ENCODE measurements around the gene UTF1.

The UTF1 gene

DNA sequence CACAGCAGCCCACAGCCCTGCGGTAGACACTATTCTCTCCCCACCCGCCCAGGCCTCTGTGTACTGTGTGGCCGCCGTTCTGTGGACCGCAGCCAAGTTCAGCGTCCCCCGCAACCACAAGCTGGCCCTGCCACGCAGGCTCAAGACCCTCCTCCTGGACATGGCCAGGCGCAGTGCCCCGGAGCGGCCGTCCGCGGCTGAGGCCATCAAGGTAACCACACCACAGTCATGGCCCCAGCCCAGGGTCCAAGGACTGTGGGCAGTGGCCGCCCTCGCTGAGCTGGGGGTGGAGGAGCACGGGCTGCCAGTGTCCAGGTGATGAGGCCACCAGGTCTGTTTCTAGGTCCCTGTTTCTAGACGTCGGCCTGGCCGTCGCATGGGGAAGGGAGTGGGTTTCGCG lies 34.4 kb upstream of the UTF1 start:
- no peak for DNase-seq (ENCODE audit: low read depth, low spot score)
- no peak overlapping the region for H3K4me3 ChIP-seq (ENCODE audit: low read length)

DNA sequence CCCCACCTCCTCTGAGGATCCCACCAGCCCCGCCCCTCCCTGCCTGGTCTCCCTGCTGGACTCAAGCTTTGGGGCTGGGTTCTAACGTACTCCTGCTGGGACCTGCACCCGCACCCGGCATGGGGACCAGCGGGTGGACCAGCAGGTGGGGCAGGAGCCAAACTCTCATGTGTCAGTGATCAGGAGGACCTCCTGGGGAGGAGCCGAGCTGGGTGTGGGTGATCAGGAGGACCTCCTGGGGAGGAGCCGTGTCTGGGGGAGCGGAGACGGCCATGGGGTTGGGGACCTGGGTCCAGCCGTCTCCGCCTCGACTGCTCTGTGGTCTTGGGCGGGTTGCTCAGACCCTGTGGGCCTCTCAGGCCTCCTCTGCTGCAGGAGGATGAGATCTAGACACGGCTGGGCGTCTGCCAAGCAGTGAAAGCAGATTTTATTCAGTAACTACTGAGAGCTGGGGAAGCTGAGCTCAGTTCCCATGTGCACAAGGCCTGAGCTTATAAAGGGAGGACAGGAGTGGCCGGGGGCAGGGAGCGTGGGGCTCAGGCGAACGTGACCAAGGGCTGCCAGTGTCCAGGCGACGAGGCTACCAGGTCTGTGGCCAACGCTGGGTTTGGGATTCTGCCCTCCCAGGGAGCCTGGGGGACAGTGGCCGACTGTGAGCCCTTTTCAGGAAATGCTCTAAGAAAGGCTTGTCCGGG lies 33.6 kb upstream of the UTF1 start:
- DNase-seq (ENCODE audit: low read depth, low spot score) = no peak
- no peak overlapping the region for H3K4me3 ChIP-seq (ENCODE audit: low read length)

DNA sequence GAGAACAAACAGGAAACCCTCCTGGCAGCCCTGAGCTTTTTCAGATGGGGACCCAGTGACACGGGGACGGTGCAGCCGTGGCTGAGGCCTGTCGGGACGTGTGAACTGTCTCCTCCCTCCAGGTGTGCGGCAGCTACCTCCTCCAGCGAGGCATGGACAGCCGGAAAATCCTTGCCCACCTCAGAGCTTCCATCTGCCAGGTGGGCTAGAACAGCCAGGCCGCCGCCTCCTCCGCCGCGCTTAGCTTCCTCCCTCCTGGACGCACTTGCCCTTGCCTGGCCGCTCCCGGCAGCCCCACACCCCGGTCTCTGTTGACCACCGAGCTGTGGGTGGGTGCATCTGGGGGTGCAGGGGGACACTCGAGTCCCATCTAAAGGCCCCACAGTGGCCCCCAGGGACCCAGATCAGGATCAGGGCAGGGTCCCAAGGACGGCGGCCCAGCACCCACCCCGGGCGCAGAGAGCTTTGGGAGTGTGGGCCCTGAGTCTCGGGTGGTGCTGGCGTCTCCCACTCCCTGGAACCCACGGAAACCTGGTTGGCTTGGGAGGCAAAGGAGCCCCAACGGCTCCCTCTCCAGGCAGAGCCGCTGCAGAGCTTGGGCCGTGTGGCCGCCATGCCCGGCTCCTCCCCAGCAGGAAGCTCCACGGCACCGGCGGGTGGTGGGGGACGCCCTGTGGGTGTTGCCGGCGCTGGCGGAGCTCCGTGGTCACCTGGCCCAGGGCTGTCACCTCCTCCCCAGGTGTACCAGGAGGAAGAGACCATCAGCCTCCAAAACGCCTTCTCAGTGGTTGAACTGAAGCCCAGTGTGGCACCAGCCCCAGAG lies 32.9 kb upstream of the UTF1 start:
- DNase-seq (ENCODE audit: low read depth, low spot score) = no peak
- H3K4me3 ChIP-seq (ENCODE audit: low read length) = no peak overlapping the region

DNA sequence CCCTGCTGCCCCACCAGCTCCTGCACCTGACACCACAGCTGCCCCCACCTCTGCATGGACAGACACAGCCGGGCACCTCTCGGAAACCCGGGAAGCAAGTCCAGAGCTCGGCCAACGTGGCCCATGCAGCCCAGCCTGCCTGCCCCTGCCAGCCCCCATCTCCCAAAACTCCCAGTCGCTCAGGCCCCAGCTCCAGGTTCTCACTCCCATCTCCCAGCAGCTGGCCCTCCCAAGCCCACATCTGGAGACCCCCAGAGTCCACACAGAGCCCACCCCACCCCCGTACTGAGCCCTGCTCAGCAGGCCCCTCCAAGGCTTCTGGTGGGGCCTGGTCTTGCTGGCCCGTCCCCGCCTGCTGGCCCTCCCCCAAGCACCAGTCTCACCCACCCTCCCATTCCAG lies 32.2 kb upstream of the UTF1 start:
- H3K4me3 ChIP-seq (ENCODE audit: low read length) = no peak overlapping the region

DNA sequence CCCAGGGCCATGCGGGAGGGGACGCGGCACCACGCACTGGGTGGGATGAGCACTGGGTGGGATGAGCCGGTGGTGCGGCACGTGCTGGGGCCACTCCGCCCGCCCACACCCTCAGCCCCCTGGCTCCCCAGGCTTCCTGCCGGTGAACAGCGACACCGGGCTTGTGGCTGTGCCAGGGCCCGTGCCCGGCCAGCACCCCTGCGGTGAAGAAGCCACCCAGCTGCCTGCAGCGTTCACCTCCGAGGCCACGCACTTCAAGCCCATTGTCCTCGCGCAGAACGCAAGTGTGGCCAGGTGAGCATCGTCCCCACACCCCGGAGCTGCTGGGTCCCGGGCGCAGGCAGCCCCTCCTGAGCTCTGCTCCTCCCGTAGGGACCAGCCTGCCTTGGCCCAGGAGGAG lies 31.8 kb upstream of the UTF1 start:
- H3K4me3 ChIP-seq (ENCODE audit: low read length) = no peak overlapping the region
- DNase-seq (ENCODE audit: low read depth, low spot score) = no peak

More for the DNA sequence above, 32.2 kb upstream of the UTF1 start:
- DNase-seq (ENCODE audit: low read depth, low spot score) = no peak

DNA sequence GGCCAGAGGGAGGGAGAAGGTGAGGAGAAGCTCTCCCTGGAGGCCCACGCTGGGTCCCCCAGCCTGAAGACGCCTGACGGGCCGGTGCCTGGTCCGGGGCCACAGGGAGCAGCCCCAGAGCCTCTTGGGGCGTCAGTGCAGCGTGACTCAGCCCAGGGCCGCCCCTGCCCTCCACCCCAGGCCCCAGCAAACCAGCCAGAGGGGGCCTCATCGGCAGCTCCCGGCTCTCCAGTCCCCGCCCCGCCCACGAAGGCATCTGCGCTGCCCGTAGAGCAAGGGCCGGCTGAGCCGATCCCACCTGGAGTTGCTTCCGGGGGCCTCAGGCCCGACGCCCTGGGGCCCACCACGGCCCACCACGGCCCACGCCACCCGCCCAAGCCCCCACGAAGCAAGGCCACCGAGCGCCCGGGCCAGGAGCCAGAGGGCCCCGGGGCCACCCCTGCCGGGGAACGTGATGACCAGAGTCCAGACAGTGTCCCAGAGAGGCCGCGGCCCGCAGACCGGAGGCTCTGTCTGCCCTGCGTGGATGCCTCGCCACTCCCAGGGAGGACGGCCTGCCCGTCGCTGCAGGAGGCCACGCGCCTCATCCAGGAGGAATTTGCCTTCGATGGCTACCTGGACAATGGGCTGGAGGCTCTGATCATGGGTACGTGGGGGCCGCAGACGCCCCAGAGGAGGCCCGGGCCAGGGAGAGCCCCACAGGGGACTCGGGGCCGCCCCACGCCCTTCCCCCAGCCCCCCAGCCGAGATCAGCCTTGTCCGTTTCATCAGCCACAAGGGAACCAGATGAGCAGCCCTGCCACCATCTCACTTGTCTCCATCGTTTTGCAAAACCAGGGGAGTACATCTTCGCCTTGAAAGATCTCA lies 31.2 kb upstream of the UTF1 start:
- DNase-seq (ENCODE audit: low read depth, low spot score) = no peak

DNA sequence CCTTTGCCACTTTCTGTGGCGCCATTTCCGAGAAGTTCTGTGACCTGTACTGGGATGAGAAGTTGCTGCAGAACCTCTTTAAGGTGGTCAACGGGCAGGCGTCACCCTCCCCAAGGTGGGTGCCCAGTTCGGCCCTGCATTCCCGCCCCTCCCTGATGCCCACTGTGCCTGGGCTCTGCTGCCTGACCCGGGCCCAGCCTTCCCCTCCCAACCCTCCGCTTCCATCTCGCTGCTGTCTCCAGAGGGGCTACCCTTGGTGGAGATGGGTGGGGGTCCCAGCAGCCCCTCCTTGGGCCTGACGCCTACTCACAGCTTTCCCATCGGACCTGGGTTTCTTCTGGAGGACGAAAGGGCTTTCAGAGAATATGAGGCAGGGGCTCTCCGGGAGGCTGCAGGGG lies 30.5 kb upstream of the UTF1 start:
- no peak overlapping the region for H3K4me3 ChIP-seq (ENCODE audit: low read length)
- DNase-seq (ENCODE audit: low read depth, low spot score) = no peak

More for the DNA sequence above, 31.2 kb upstream of the UTF1 start:
- H3K4me3 ChIP-seq (ENCODE audit: low read length) = no peak overlapping the region

DNA sequence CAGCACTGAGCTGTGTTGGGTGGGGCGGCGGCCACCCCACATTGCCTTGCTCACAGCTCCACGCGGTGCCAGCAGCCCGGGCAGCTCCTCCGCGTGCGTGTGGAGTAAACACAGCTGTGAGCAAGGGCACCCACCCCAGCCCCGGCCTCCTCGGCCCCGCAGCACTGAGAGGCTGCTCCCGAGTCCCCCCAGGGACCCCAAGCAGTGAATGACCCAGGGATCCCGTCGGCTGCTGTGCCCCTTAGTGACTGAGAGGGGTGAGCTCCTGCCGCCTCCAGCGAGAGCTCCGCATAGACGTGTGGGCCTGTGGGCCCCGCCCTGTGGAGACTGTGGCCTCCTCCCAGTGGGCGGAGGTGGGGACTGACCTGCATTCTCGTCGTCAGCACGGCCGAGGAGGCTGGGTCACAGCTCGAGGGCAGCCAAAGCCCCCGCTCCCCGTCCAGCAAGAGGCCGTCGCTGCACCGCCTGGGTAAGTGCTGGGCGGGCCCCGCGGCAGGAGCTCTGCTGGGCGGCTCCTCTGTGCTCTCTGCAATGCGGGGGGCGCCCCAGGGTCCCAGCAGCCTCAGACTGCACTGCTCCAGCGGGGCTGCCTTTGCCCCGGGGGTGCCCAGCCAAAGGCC lies 29.9 kb upstream of the UTF1 start:
- no peak overlapping the region for H3K4me3 ChIP-seq (ENCODE audit: low read length)
- no peak for DNase-seq (ENCODE audit: low read depth, low spot score)

DNA sequence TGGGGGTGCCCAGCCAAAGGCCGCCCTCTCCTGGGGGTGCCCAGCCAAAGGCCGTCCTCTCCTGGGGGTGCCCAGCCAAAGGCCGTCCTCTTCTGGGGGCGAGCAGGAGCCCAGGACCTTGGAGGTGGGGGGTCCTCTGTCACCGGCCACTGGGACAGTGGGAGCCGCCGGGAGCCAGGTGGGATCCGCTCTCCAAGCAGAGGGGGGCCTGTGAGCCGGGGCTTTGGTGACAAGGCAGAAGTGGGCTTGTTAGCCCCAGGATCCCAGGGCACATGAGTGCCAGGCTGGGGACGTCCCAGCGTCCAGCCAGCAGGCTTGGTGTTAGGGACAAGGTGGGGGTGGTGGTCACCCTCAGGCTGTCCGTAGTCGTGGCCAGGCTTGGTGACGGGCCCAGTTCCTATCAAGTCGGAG lies 29.4 kb upstream of the UTF1 start:
- DNase-seq (ENCODE audit: low read depth, low spot score) = no peak
- H3K4me3 ChIP-seq (ENCODE audit: low read length) = no peak overlapping the region

DNA sequence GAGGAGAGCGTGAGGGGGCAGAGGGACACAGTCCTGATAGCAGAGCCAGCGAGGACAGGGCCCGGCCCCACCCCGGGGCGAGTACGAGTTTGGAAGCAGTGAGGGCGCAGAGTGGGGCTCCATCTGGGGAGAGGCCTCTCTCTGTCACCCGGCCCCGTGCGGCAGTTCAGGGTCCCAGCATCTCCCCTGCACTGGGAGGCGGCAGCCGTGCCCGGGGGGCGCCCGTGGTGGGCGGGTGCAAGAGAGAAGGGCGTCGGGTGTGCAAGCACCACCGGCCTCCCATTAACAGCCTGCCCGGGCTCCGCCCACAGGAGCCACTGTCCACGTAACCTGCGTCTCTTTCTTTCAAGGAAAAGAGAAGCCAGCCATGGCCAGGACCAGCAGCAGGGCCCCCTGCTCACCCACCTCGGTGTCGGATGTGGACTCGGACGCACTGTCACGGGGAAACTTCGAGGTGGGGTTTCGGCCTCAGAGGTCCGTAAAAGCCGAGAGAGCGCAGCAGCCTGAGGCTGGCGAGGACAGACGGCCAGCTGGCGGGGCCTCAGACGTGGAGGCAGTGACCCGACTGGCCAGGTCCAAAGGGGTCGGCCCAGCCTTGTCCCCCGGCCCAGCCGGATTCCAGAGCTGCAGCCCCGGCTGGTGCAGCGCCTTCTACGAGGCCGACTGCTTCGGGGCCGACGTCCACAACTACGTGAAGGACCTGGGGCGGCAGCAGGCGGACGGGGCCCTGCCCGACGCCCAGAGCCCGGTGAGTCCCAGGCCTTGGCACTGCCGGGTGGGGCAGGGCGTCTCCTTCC lies 28.7 kb upstream of the UTF1 start:
- no peak overlapping the region for H3K4me3 ChIP-seq (ENCODE audit: low read length)
- DNase-seq (ENCODE audit: low read depth, low spot score) = no peak

DNA sequence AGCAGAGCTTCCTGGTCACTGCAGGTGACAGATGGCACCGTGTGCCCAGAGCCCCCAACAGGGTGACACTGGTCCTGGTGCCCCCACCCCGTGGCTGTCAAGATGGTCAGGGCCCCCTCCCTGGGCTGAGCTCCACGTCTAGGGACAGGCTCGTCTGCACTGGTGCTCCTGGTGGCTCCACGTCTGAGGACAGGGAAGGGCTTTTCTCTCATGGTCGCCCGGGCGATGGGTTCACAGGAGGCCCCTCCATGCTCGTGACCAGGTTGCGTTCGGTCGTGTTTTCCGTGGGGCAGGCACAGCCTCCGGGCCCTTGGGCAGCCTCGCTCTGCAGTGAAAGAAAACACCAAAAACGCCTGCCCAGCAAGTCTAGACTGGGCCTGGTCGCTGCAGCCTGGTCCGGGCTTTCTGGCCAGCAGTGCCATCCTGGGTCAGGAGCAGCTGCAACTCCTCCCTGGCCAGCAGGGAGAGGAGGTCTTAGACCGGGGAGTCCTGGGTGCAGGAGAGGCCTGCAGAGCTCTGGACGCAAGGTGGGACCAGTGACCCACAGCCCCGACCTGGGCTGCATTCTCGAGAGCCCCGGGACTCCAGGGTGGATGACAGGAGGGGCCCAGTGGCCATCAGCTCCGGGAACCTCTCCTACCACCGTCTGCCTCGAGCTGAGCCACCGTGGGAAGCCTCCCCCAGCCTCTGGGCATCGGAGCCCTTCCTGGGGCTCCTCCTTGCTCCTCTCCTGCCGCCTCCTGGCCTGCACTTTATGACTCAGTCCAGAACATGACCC lies 27.9 kb upstream of the UTF1 start:
- H3K4me3 ChIP-seq (ENCODE audit: low read length) = no peak overlapping the region
- no peak for DNase-seq (ENCODE audit: low read depth, low spot score)

DNA sequence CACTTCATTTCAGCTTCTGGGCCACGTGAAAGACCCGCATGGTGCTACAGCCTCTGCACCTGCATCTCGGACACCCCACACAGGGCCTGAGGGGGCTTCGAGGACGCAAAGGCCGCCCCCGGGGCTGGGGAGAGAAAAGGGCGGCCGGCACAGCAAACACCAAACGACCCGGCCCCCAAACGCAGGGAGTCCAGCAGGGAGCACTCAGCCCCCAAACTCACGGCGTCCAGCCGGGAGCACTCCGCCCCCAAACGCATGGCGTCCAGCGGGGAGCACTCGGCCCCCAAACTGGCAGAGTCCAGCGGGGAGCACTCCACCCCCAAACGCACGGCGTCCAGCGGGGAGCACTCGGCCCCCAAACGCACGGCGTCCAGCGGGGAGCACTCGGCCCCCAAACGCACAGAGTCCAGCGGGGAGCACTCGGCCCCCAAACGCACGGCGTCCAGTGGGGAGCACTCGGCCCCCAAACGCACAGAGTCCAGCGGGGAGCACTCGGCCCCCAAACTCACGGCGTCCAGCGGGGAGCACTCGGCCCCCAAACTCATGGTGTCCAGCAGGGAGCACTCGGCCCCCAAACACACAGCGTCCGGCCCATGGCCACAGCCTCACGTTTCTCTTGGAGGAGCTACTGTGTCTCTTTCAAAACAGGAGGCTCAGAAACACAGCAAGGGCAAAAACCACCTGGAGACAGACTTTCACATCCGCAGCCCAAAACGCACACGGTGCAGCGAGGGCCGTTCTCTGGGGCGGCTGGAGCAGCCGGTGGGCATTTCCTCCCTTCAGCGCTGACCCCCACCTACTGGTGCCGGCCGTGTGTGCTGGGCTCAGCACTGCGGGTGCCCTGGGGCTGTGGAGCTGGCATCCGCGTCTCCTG lies 27.0 kb upstream of the UTF1 start:
- DNase-seq (ENCODE audit: low read depth, low spot score) = no peak
- no peak overlapping the region for H3K4me3 ChIP-seq (ENCODE audit: low read length)

DNA sequence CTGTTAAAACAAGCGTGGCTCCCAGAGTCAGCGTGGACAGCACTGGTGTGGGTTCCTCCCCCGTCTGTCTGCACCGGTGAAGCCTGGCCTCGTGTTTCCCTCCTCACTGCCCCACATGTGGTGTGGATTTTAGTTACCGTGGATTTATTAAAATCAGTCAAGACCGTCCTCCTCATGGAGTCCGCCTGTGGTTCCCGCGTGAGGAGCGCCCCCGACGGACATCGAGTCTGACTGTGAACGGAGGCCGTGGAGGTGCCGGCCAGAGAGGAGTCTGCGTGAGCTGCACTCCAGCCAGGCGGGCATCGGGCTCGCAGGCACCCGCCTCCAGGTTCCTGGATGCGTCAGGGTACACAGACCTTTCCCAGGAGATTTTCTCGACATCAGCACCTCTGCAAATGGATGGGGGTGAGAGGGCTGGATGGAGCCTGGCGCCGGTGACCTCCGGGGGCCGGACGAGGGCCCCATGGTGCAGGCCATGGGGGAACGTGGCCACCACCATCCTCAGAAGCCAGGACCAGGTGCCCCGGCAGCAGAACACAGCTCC lies 26.3 kb upstream of the UTF1 start:
- H3K4me3 ChIP-seq (ENCODE audit: low read length) = no peak overlapping the region
- no peak for DNase-seq (ENCODE audit: low read depth, low spot score)

DNA sequence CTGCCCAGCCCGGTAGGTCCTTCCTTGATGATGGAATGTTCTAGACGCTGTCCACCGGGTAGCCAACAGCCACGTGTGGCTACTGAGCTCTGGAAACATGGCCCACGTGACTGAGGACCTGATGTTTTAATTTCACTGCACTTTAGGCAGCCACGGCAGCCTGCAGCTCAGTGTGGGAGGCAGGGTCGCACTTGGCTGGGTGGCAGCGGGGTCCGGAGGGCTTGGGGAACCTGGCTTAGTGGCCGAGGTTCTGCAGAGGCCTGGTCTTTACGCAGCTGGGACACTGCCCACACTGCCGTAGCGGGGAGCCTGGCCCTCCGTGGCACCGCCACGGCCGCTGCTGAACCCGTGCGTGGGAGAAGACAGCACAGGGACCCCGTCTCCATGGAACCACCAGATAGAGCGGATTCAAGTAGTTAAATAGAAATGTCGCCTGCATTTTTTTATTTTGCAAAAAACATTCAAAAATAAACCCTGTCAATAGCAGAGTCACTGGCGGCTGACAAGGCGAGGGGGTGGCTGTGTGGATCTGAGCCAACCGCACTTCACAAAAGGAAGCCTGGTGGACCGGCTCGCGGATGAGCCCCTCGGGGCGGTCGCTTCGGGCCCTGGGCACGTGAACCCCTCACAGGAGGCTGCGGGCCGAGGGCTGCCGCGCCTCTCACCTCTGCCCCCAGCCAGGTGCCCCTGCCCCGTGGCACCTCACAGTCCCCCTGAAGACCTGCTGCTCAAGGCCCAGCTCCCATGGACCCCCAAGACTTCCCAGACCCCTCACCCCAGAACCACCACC lies 25.6 kb upstream of the UTF1 start:
- no peak overlapping the region for H3K4me3 ChIP-seq (ENCODE audit: low read length)
- DNase-seq (ENCODE audit: low read depth, low spot score) = no peak

DNA sequence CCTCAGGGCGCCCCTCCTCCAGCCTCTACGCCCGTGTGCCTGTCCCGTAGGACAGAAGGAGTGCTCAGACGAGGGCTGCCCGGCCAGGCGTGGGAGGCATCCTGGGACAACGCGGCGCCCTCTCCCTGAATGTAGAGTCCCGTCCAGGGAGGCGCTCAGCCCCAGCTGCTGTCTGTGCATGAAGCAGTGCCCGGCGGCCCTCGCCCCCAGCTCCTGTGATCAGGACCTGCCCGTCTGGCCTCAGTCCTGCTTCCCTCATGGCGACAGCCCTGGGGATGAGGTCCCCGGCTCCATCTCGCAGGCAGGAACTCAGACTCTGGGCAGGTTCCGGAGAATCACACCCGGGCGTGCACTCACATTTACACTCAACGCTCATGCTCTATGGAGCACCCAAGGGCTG lies 24.9 kb upstream of the UTF1 start:
- no peak for DNase-seq (ENCODE audit: low read depth, low spot score)
- H3K4me3 ChIP-seq (ENCODE audit: low read length) = no peak overlapping the region
